Measurements from ENCODE around the gene GALC.

- TF ChIP-seq SIN3A (IDR thresholded peaks at IDR 0.05; ENCODE audit: borderline replicate concordance, insufficient read depth, low read length) (no peak), REST (IDR thresholded peaks at IDR 0.05; ENCODE audit: insufficient read depth in 1 of 2, low read depth in 2 of 2, low read length in 2 of 2) (no peak), POLR2AphosphoS5 (IDR thresholded peaks at IDR 0.05; ENCODE audit: low read depth, low read length) (no peak)
Measured at GRCh38 chr14:87989221-87989955, 3.6 kb downstream of the GALC start.
